ENCODE results near the gene HABP2. TPM values are rescaled to one million over a fixed set of nuclear protein-coding genes. Genes with fewer than 3 reads are reported as not detected.

HABP2 gene
- polyA plus RNA-seq, 3 donors: not detected

GRCh38 chr10:113620511-113620910 is 67.7 kb downstream of the HABP2 start:
- Mint-ChIP-seq H3K4me3 (no peak overlapping the region), H3K36me3 (no peaks in the 10 kb centered on the region), H3K27me3 (ENCODE audit: low read depth in 3 of 3) (peaks cover 21 to 32% (median 24%) of the 10 kb centered on the region in 3 donors), H3K27ac (no peak overlapping the region), H3K9me3 (no peaks in the 10 kb centered on the region), H3K4me1 (no peaks in the 10 kb centered on the region)
- Histone ChIP-seq H3K9me3 (replicated peaks in 1 of 2; ENCODE audit: control insufficient read depth in 1 of 2, insufficient read depth in 1 of 2, low read length in 2 of 2) (no peaks in the 10 kb centered on the region), H3K4me1 (ENCODE audit: control insufficient read depth in 1 of 2, insufficient read depth in 2 of 2, low read length in 2 of 2) (no peaks in the 10 kb centered on the region), H2AFZ (ENCODE audit: insufficient read depth, low read depth, low read length, poor library complexity, severe bottlenecking) (no peak overlapping the region), H4K20me1 (ENCODE audit: insufficient read depth, low read length) (no peaks in the 10 kb centered on the region), H3K27ac (ENCODE audit: low read depth in 1 of 2, low read length in 2 of 2) (no peak overlapping the region), H3K4me2 (replicated peaks; ENCODE audit: extremely low read depth, low read length, poor library complexity, severe bottlenecking) (no peak overlapping the region), H3K79me2 (ENCODE audit: insufficient read depth, low read length) (no peaks in the 10 kb centered on the region), H3K27me3 (ENCODE audit: control insufficient read depth in 2 of 2, insufficient read depth in 2 of 2, low read length in 2 of 2) (peaks cover 12 to 14% of the 10 kb centered on the region in 2 donors), H3K9ac (ENCODE audit: insufficient read depth, low read length, poor library complexity, severe bottlenecking) (no peak overlapping the region), H3K4me3 (replicated peaks in 1 of 3; ENCODE audit: low read depth in 2 of 3, low read length in 3 of 3) (no peak overlapping the region), H3K36me3 (replicated peaks in 1 of 2; ENCODE audit: control insufficient read depth in 1 of 2, insufficient read depth in 2 of 2, low read length in 2 of 2) (no peaks in the 10 kb centered on the region)
- intact Hi-C loops (cut with micrococcal nuclease): no loop called here
- WGBS (ENCODE audit: insufficient coverage): no CpG with 5 or more reads among the region's 8 CpGs
- DNase-seq: no peak
- no peak for TF ChIP-seq CTCF (IDR thresholded peaks at IDR 0.05)

- Histone ChIP-seq H3K27ac (ENCODE audit: low read depth in 1 of 2, low read length in 2 of 2) (no peak overlapping the region), H3K36me3 (replicated peaks in 1 of 2; ENCODE audit: control insufficient read depth in 1 of 2, insufficient read depth in 2 of 2, low read length in 2 of 2) (no peaks in the 10 kb centered on the region), H3K9me3 (replicated peaks in 1 of 2; ENCODE audit: control insufficient read depth in 1 of 2, insufficient read depth in 1 of 2, low read length in 2 of 2) (no peaks in the 10 kb centered on the region), H3K4me1 (ENCODE audit: control insufficient read depth in 1 of 2, insufficient read depth in 2 of 2, low read length in 2 of 2) (no peaks in the 10 kb centered on the region), H2AFZ (ENCODE audit: insufficient read depth, low read depth, low read length, poor library complexity, severe bottlenecking) (no peak overlapping the region), H3K4me3 (replicated peaks in 1 of 3; ENCODE audit: low read depth in 2 of 3, low read length in 3 of 3) (no peak overlapping the region), H3K9ac (ENCODE audit: insufficient read depth, low read length, poor library complexity, severe bottlenecking) (no peak overlapping the region), H3K4me2 (replicated peaks; ENCODE audit: extremely low read depth, low read length, poor library complexity, severe bottlenecking) (no peak overlapping the region), H4K20me1 (ENCODE audit: insufficient read depth, low read length) (no peaks in the 10 kb centered on the region), H3K79me2 (ENCODE audit: insufficient read depth, low read length) (no peaks in the 10 kb centered on the region), H3K27me3 (ENCODE audit: control insufficient read depth in 2 of 2, insufficient read depth in 2 of 2, low read length in 2 of 2) (peaks cover 12 to 14% of the 10 kb centered on the region in 2 donors)
- Mint-ChIP-seq H3K9me3 (no peaks in the 10 kb centered on the region), H3K4me1 (no peaks in the 10 kb centered on the region), H3K36me3 (no peaks in the 10 kb centered on the region), H3K27ac (no peak overlapping the region), H3K27me3 (ENCODE audit: low read depth in 3 of 3) (peaks cover 21 to 29% (median 24%) of the 10 kb centered on the region in 3 donors), H3K4me3 (no peak overlapping the region)
- no peak for TF ChIP-seq CTCF (IDR thresholded peaks at IDR 0.05)
- intact Hi-C loops (cut with micrococcal nuclease): no loop called here
- 71% methylated on average over 4 of the region's 9 CpGs for WGBS (ENCODE audit: insufficient coverage)
- DNase-seq: no peak
These were observed 68.1 kb downstream of the HABP2 start for GRCh38 chr10:113620936-113621335.

Measured in CD14-positive monocyte (primary cell).